PC-9 (cell line): ENCODE measurements around the gene CNTN1.

ENCODE experiments used
- EZH2 ChIP-seq: fragments of 200-600 bp; sonication (generic); IDR thresholded peaks from 2 replicates; pipeline ENCODE4 v1.8.0; 2017; ENCODE audit warnings: antibody characterized with exemption, low read depth
- TF ChIP-seq, protein P1 (sequence below): fragments of 200-600 bp; sonication (generic); conservative IDR thresholded peaks from 2 replicates; pipeline ENCODE4 v1.6.1; 2017; ENCODE audit warnings: mixed run types, antibody characterized with exemption, mild to moderate bottlenecking, moderate library complexity

DNA sequence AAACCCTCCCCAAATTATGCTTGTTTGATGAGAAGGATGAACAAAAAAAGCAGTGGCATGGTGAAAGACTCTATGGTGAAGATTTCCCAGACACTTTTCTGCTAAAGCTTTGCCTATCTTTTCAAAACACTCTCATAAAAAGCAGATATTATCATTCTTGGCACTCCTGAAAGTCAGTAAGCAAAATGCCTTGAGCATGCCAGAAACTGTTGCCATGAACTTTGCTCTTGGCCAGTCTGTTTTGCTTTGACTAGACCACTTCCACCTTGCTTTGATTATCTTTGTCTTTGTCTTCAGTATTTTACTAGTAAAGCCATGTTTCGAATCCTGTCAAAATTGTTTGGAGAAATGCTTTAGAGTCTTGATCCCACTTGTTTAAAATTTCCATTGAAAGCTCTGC is 110.4 kb downstream of the CNTN1 start:
- TF ChIP-seq, protein P1, sequence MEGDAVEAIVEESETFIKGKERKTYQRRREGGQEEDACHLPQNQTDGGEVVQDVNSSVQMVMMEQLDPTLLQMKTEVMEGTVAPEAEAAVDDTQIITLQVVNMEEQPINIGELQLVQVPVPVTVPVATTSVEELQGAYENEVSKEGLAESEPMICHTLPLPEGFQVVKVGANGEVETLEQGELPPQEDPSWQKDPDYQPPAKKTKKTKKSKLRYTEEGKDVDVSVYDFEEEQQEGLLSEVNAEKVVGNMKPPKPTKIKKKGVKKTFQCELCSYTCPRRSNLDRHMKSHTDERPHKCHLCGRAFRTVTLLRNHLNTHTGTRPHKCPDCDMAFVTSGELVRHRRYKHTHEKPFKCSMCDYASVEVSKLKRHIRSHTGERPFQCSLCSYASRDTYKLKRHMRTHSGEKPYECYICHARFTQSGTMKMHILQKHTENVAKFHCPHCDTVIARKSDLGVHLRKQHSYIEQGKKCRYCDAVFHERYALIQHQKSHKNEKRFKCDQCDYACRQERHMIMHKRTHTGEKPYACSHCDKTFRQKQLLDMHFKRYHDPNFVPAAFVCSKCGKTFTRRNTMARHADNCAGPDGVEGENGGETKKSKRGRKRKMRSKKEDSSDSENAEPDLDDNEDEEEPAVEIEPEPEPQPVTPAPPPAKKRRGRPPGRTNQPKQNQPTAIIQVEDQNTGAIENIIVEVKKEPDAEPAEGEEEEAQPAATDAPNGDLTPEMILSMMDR, result no peak
- TF ChIP-seq EZH2, result no peak
